WERI-Rb-1 (cell line): ENCODE results near the gene CALML6.
"Not testable (repeated sequence)": the region's sequence is repeated elsewhere in the genome, so short reads cannot be mapped to it uniquely, and the experiment has no call there.

Source experiments
- DNase-seq: peaks from one replicate; pipeline ENCODE4 v3.0.0-alpha.2; 2020
- H3K27ac ChIP-seq: fragments of 250-450 bp; sonication (Bioruptor Pico); 2 replicates; pipeline ENCODE4 v1.5.1; 2020; ENCODE audit warnings: mild to moderate bottlenecking, moderate library complexity
- H3K27me3 ChIP-seq: fragments of 250-450 bp; sonication (Bioruptor Pico); 2 replicates; pipeline ENCODE4 v1.5.1; 2021; ENCODE audit warnings: mild to moderate bottlenecking, low read depth, moderate library complexity; ENCODE audit not compliant: insufficient read depth, severe bottlenecking
- H3K36me3 ChIP-seq: fragments of 250-450 bp; sonication (Bioruptor Pico); 2 replicates; pipeline ENCODE4 v1.5.1; 2020; ENCODE audit warnings: mild to moderate bottlenecking, moderate library complexity
- H3K4me3 ChIP-seq: 2 replicates; pipeline ENCODE4 v1.5.1; 2011; ENCODE audit warnings: low read depth, mild to moderate bottlenecking, control low read depth, low read length
- H3K9me3 ChIP-seq: fragments of 250-450 bp; sonication (Bioruptor Pico); 2 replicates; pipeline ENCODE4 v1.5.1; 2021; ENCODE audit warnings: mild to moderate bottlenecking, moderate library complexity; ENCODE audit not compliant: severe bottlenecking
- CTCF ChIP-seq: IDR thresholded peaks from 2 replicates; pipeline ENCODE4 v1.5.1; 2011; ENCODE audit warnings: low read depth, mild to moderate bottlenecking, control low read depth, inconsistent platforms, low read length

CALML6 gene

GRCh38 chr1:1880617-1881312 lies 34.3 kb upstream of the CALML6 start:
- peaks cover 27% of the 10 kb centered on the region for H3K36me3 ChIP-seq
- H3K27ac ChIP-seq, result peak overlapping the region; percentile 8; the same call in 1 of the 2 replicates
- no peaks in the 10 kb centered on the region for H3K27me3 ChIP-seq
- no peak for DNase-seq
- TF ChIP-seq CTCF, result no peak
- H3K9me3 ChIP-seq, result no peaks in the 10 kb centered on the region
- H3K4me3 ChIP-seq, result no peak overlapping the region

- DNase-seq, result no peak
- Histone ChIP-seq H3K4me3 (no peak overlapping the region), H3K36me3 (peaks cover 18% of the 10 kb centered on the region), H3K9me3 (no peaks in the 10 kb centered on the region), H3K27ac (0 out of 2 replicates have a peak overlapping the region, but pooled peaks have one; percentile 28), H3K27me3 (no peaks in the 10 kb centered on the region)
- no peak for TF ChIP-seq CTCF
Observed at GRCh38 chr1:1881727-1882126, 33.3 kb upstream of the CALML6 start.

GRCh38 chr1:1883092-1883873 lies 31.8 kb upstream of the CALML6 start:
- Histone ChIP-seq H3K27me3 (no peaks in the 10 kb centered on the region), H3K27ac (no peak overlapping the region)

GRCh38 chr1:1883890-1884289 lies 31.2 kb upstream of the CALML6 start:
- not testable (repeated sequence) for H3K27ac ChIP-seq, H3K27me3 ChIP-seq, H3K9me3 ChIP-seq, DNase-seq, H3K4me3 ChIP-seq
- peaks cover 13% of the 10 kb centered on the region for H3K36me3 ChIP-seq

More at GRCh38 chr1:1883092-1883873, 31.8 kb upstream of the CALML6 start:
- no peak overlapping the region for H3K4me3 ChIP-seq
- DNase-seq, result no peak
- no peaks in the 10 kb centered on the region for H3K9me3 ChIP-seq
- peaks cover 15% of the 10 kb centered on the region for H3K36me3 ChIP-seq
- TF ChIP-seq CTCF, result no peak

GRCh38 chr1:1889090-1889750 lies 25.8 kb upstream of the CALML6 start:
- no peaks in the 10 kb centered on the region for H3K27me3 ChIP-seq
- no peak overlapping the region; the same call in 1 of the 2 replicates for H3K27ac ChIP-seq

More at GRCh38 chr1:1889090-1889750, 25.8 kb upstream of the CALML6 start:
- Histone ChIP-seq H3K36me3 (peaks cover 3% of the 10 kb centered on the region), H3K9me3 (no peaks in the 10 kb centered on the region), H3K4me3 (peak overlapping the region; percentile 86)
- no peak for TF ChIP-seq CTCF
- DNase-seq, result no peak
